ENCODE data around the gene HOXC4. TPM values are rescaled to one million over a fixed set of nuclear protein-coding genes. Genes with fewer than 3 reads are reported as not detected.

HOXC4 gene
- total and polyA plus RNA-seq, 10 of the 15 experiments (the other 5 are each of a cell fraction or from before 2014, with no cell fraction given): 1.0 to 11.4 (median 4.2) TPM

GRCh38 chr12:54036620-54037359 lies 16.8 kb upstream of the HOXC4 start:
- no peak overlapping the region for H3K9ac ChIP-seq (ENCODE audit: control insufficient read depth, insufficient read depth, low read length)
- H2AFZ ChIP-seq (ENCODE audit: control insufficient read depth, low read depth, low read length): no peak overlapping the region
- ChIA-PET SMC1A (ENCODE audit: uncharacterized antibody, unreplicated experiment) (interaction anchor here (5.5 kb wide), 1 partner anchor 154 kb away, joined by 126 read pairs; the partner anchor contains the start of gene SMUG1), RAD21 (ENCODE audit: unreplicated experiment) (interaction anchor here (12.6 kb wide), 1 partner anchor 154 kb away, joined by 222 read pairs; the partner anchor contains the start of gene SMUG1), POLR2A (interaction anchor here (1.5 kb wide), 1 partner anchor 15 kb away, joined by 4 read pairs; no protein-coding TSS in a partner anchor), CTCF (interaction anchor here (1.0 to 7.9 kb wide), 4 partner anchors 18 to 155 kb away, joined by 3 to 86 read pairs (median 10); partner anchors contain the start of genes HOXC4 and SMUG1)
- H3K79me2 ChIP-seq (ENCODE audit: control insufficient read depth, insufficient read depth, low read length): no peaks in the 10 kb centered on the region
- H3K4me2 ChIP-seq (ENCODE audit: control insufficient read depth, insufficient read depth): no peak overlapping the region
- no TSS peak for BruUV-seq (replicated peaks)
- in situ Hi-C loops (cut with MboI) (no loop called here), intact Hi-C loops (cut with micrococcal nuclease; ENCODE audit: unreplicated experiment) (no loop called here)
- no peak overlapping the region for H3K4me3 ChIP-seq
- peak; percentile 58 for TF ChIP-seq MEF2B (IDR thresholded peaks at IDR 0.05; ENCODE audit: partially characterized antibody, poor library complexity, severe bottlenecking)
- TF ChIP-seq, protein P1, sequence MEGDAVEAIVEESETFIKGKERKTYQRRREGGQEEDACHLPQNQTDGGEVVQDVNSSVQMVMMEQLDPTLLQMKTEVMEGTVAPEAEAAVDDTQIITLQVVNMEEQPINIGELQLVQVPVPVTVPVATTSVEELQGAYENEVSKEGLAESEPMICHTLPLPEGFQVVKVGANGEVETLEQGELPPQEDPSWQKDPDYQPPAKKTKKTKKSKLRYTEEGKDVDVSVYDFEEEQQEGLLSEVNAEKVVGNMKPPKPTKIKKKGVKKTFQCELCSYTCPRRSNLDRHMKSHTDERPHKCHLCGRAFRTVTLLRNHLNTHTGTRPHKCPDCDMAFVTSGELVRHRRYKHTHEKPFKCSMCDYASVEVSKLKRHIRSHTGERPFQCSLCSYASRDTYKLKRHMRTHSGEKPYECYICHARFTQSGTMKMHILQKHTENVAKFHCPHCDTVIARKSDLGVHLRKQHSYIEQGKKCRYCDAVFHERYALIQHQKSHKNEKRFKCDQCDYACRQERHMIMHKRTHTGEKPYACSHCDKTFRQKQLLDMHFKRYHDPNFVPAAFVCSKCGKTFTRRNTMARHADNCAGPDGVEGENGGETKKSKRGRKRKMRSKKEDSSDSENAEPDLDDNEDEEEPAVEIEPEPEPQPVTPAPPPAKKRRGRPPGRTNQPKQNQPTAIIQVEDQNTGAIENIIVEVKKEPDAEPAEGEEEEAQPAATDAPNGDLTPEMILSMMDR (IDR thresholded peaks at IDR 0.05 in 2 of 3, conservative IDR thresholded peaks at IDR 0.05 in 1 of 3; ENCODE audit: control insufficient read depth in 2 of 3, extremely low read depth in 1 of 3, insufficient read depth in 1 of 3, low read depth in 3 of 3, low read length in 3 of 3): 0 out of 6 replicates have a peak, but pooled peaks of 1 of the 3 experiments have one; percentile 3
- TF ChIP-seq CEBPB (IDR thresholded peaks at IDR 0.05; ENCODE audit: borderline replicate concordance in 1 of 2, low read depth in 2 of 2, low read length in 2 of 2): no peak
- H3K36me3 ChIP-seq (ENCODE audit: control insufficient read depth in 2 of 2, insufficient read depth in 2 of 2, low read length in 1 of 2): no peaks in the 10 kb centered on the region
- H3K9me3 ChIP-seq (replicated peaks; ENCODE audit: control insufficient read depth, insufficient read depth, low read length): no peaks in the 10 kb centered on the region; the same call in 2 of the 3 replicates
- peaks cover 9% of the 10 kb centered on the region; the same call in 1 of the 2 replicates for H3K4me1 ChIP-seq (ENCODE audit: control insufficient read depth, insufficient read depth, low read length)
- ATAC-seq (peak; percentile 61), DNase-seq (ENCODE audit: low read depth, low spot score) (no peak), FAIRE-seq (no peak)
- H3K27ac ChIP-seq (ENCODE audit: control insufficient read depth, insufficient read depth): no peak overlapping the region
- peaks cover 1 to 25% of the 10 kb centered on the region in 2 experiments for H3K27me3 ChIP-seq (replicated peaks in 1 of 2; ENCODE audit: control insufficient read depth in 2 of 2, insufficient read depth in 2 of 2, low read length in 1 of 2)
- H4K20me1 ChIP-seq (ENCODE audit: control insufficient read depth, insufficient read depth): no peaks in the 10 kb centered on the region
- WGBS (ENCODE audit: insufficient coverage, insufficient replicate concordance, low lambda C conversion rate, missing lambda C conversion rate): 29% methylated on average over 14 of the region's 14 CpGs

Measured in GM12878 (cell line).